Mesothelial cell of epicardium (in vitro differentiated cells): ENCODE data around the gene NDUFA9. TPM values are rescaled to one million over a fixed set of nuclear protein-coding genes. Genes with fewer than 3 reads are reported as not detected.
A peak's percentile ranks its signal among the peaks of the same experiment; 100 is the strongest.

Experiments used
- DNase-seq, 2 experiments: peaks; one replicate each; pipeline ENCODE4 v3.0.0; 2021; ENCODE audit warnings: low spot score in 2 of 2; ENCODE audit not compliant: unreplicated experiment in 2 of 2
- H3K27ac Mint-ChIP-seq: 2 replicates; pipeline ENCODE4 v1.8.0; 2021; ENCODE audit warnings: mixed read lengths
- H3K27me3 Mint-ChIP-seq: 2 replicates; pipeline ENCODE4 v1.8.0; 2021; ENCODE audit warnings: low read depth, mixed read lengths
- H3K36me3 Mint-ChIP-seq: 2 replicates; pipeline ENCODE4 v1.8.0; 2021; ENCODE audit warnings: mixed read lengths
- H3K4me1 Mint-ChIP-seq: 2 replicates; pipeline ENCODE4 v1.8.0; 2021; ENCODE audit warnings: mixed read lengths
- H3K4me3 Mint-ChIP-seq: 2 replicates; pipeline ENCODE4 v1.8.0; 2021; ENCODE audit warnings: mild to moderate bottlenecking, moderate library complexity, mixed read lengths
- H3K9me3 Mint-ChIP-seq: 2 replicates; pipeline ENCODE4 v1.8.0; 2021; ENCODE audit warnings: mixed read lengths
- CTCF ChIP-seq: fragments of 200-600 bp; sonication (generic); IDR thresholded peaks from one replicate; pipeline ENCODE4 v1.5.0; 2021; ENCODE audit warnings: antibody characterized with exemption; ENCODE audit not compliant: unreplicated experiment
- total RNA-seq: library from RNA; stranded (reverse); gene quantifications from 3 replicates; pipeline ENCODE4 v1.2.1, GENCODE V29; 2021

The NDUFA9 gene
- 76.6 to 93.8 TPM (median 76.8 TPM) in 3 replicates for total RNA-seq

- Mint-ChIP-seq H3K27me3 (no peaks in the 10 kb centered on the region), H3K27ac (peak within 1 kb of the TSS; percentile 100), H3K36me3 (no peaks in the 10 kb centered on the region), H3K4me3 (peak within 1 kb of the TSS; percentile 98), H3K4me1 (peaks cover 27% of the 10 kb centered on the region), H3K9me3 (no peaks in the 10 kb centered on the region)
- no peak for TF ChIP-seq CTCF
- peak; percentile 50 to 77 for DNase-seq
Observed at GRCh38 chr12:4648501-4649357, at the start of gene NDUFA9, which contains the start of gene AKAP3. NDUFA9 (plus strand) TSS chr12:4649114; CDS start chr12:4649127, 13 bp downstream. AKAP3 (minus strand) TSS chr12:4649051; CDS start chr12:4638196, 10,855 bp downstream.

GRCh38 chr12:4603421-4603820, 45.5 kb upstream of the NDUFA9 start:
- Mint-ChIP-seq H3K9me3 (no peaks in the 10 kb centered on the region), H3K4me1 (peaks cover 16% of the 10 kb centered on the region), H3K27ac (no peak overlapping the region), H3K27me3 (peaks cover 49% of the 10 kb centered on the region), H3K4me3 (no peak overlapping the region), H3K36me3 (no peaks in the 10 kb centered on the region)
- TF ChIP-seq CTCF, result no peak
- DNase-seq, result no peak

GRCh38 chr12:4603946-4604345, 45.0 kb upstream of the NDUFA9 start:
- no peaks in the 10 kb centered on the region for H3K9me3 Mint-ChIP-seq
- peaks cover 48% of the 10 kb centered on the region for H3K27me3 Mint-ChIP-seq
- no peak for TF ChIP-seq CTCF
- H3K36me3 Mint-ChIP-seq, result peaks cover 2% of the 10 kb centered on the region
- no peak overlapping the region for H3K4me3 Mint-ChIP-seq
- no peak for DNase-seq
- peaks cover 16% of the 10 kb centered on the region for H3K4me1 Mint-ChIP-seq
- no peak overlapping the region for H3K27ac Mint-ChIP-seq

GRCh38 chr12:4604684-4605193, 44.2 kb upstream of the NDUFA9 start:
- Mint-ChIP-seq H3K27ac (peak overlapping the region; percentile 90), H3K36me3 (peaks cover 5% of the 10 kb centered on the region), H3K9me3 (no peaks in the 10 kb centered on the region), H3K4me1 (peaks cover 16% of the 10 kb centered on the region), H3K27me3 (peaks cover 40% of the 10 kb centered on the region), H3K4me3 (peak overlapping the region; percentile 98)
- TF ChIP-seq CTCF, result peak; percentile 93
- DNase-seq, result peak; percentile 54 to 85

GRCh38 chr12:4607056-4607455, 41.9 kb upstream of the NDUFA9 start:
- peaks cover 23% of the 10 kb centered on the region for H3K27me3 Mint-ChIP-seq
- peaks cover 16% of the 10 kb centered on the region for H3K4me1 Mint-ChIP-seq
- peak overlapping the region; percentile 78 for H3K27ac Mint-ChIP-seq
- peak overlapping the region; percentile 16 for H3K4me3 Mint-ChIP-seq
- no peak for DNase-seq
- TF ChIP-seq CTCF, result no peak
- no peaks in the 10 kb centered on the region for H3K9me3 Mint-ChIP-seq
- H3K36me3 Mint-ChIP-seq, result peaks cover 9% of the 10 kb centered on the region
